T-cell (primary cell): ENCODE results near the gene TLE1. TPM values are rescaled to one million over a fixed set of nuclear protein-coding genes. Genes with fewer than 3 reads are reported as not detected.

ENCODE experiments used
- ATAC-seq, 4 experiments: fragments of 200-7000 bp in 3 of 4; fragments of 150-1000 bp in 1 of 4; cut with Tn5 transposase; replicated peaks in 1 of 4; 1 replicate in 3 of 4; 2 replicates in 1 of 4; pipeline ENCODE4 v1.10.0; 2021; ENCODE audit warnings: moderate library complexity in 3 of 4, mild to moderate bottlenecking in 2 of 4, moderate number of reproducible peaks in 1 of 4
- CTCF ChIA-PET, 2 donors: fragments of 300-600 bp; sonication (Branson Sonifier 250); formaldehyde crosslinking; loops; one replicate each; lab custom pipeline; 2022; ENCODE audit warnings: antibody characterized with exemption in 2 of 2; lab: Charles Lee
- POLR2A ChIA-PET, 2 donors: fragments of 300-600 bp; sonication (Branson Sonifier 250); formaldehyde crosslinking; loops; one replicate each; lab custom pipeline; 2022; ENCODE audit warnings: antibody characterized with exemption in 2 of 2; lab: Charles Lee
- DNase-seq, 35 experiments: peaks; one replicate each; pipeline versions ENCODE4 v3.0.0 to v3.0.0-alpha.2; 2013 to 2023
- H3K27ac ChIP-seq: one replicate; pipeline ENCODE4 v1.5.1; 2013; ENCODE audit warnings: low read length
- H3K27me3 ChIP-seq, 2 experiments: replicated peaks in 1 of 2; 1 replicate in 1 of 2; 2 replicates in 1 of 2; pipeline versions ENCODE4 v1.6.1 to v1.7.0; 2013; ENCODE audit warnings: low read length in 1 of 2, mixed read lengths in 1 of 2; ENCODE audit not compliant: control insufficient read depth in 2 of 2, insufficient read depth in 2 of 2; ENCODE audit errors: extremely low read depth in 1 of 2
- H3K36me3 ChIP-seq, 2 donors: 1 replicate in 1 of 2; 2 replicates in 1 of 2; pipeline versions ENCODE4 v1.6.1 to v1.7.0; 2013; ENCODE audit warnings: low read length in 1 of 2; ENCODE audit not compliant: control insufficient read depth in 2 of 2, insufficient read depth in 1 of 2; ENCODE audit errors: extremely low read depth in 1 of 2
- H3K4me1 ChIP-seq, 2 experiments: 1 replicate in 1 of 2; 2 replicates in 1 of 2; pipeline versions ENCODE4 v1.6.1 to v1.7.0; 2013; ENCODE audit warnings: low read length in 2 of 2, mixed read lengths in 1 of 2; ENCODE audit not compliant: insufficient read depth in 2 of 2, control insufficient read depth in 1 of 2; ENCODE audit errors: extremely low read depth in 1 of 2
- H3K4me3 ChIP-seq, 2 donors: 1 replicate in 1 of 2; 2 replicates in 1 of 2; pipeline versions ENCODE4 v1.5.1 to v1.7.0; 2013; ENCODE audit warnings: mild to moderate bottlenecking in 2 of 2, low read length in 1 of 2, moderate library complexity in 1 of 2; ENCODE audit not compliant: control insufficient read depth in 1 of 2; ENCODE audit errors: extremely low read depth in 1 of 2
- H3K9me3 ChIP-seq: 2 replicates; pipeline ENCODE4 v1.7.0; 2013
- H3K27ac Mint-ChIP-seq, 2 donors: one replicate each; pipeline ENCODE4 v1.8.0; 2020 to 2021; ENCODE audit warnings: mild to moderate bottlenecking in 2 of 2, mixed read lengths in 2 of 2
- H3K27me3 Mint-ChIP-seq, 2 donors: one replicate each; pipeline ENCODE4 v1.8.0; 2021 to 2022; ENCODE audit warnings: mixed read lengths in 2 of 2
- H3K36me3 Mint-ChIP-seq: one replicate; pipeline ENCODE4 v1.8.0; 2021; ENCODE audit warnings: mixed read lengths
- H3K4me1 Mint-ChIP-seq, 3 donors: one replicate each; pipeline ENCODE4 v1.8.0; 2020 to 2022; ENCODE audit warnings: mixed read lengths in 3 of 3, mild to moderate bottlenecking in 1 of 3
- H3K4me3 Mint-ChIP-seq, 3 donors: one replicate each; pipeline ENCODE4 v1.8.0; 2020 to 2022; ENCODE audit warnings: mild to moderate bottlenecking in 3 of 3, mixed read lengths in 3 of 3, moderate library complexity in 3 of 3
- H3K9me3 Mint-ChIP-seq, 3 donors: one replicate each; pipeline ENCODE4 v1.8.0; 2020 to 2022; ENCODE audit warnings: mixed read lengths in 3 of 3
- WGBS: methylation state at CpG from one replicate; pipeline ENCODE4 v1.1.5; 2013; ENCODE audit warnings: missing lambda C conversion rate; ENCODE audit not compliant: insufficient coverage; 5-methylcytosine and 5-hydroxymethylcytosine counted together
- total RNA-seq, 35 experiments: library from RNA in 6 of 35; stranded (reverse) in 6 of 35; fragments of 120-200 nt in 1 of 35; gene quantifications; one replicate each; pipeline versions ENCODE4 v1.2.1 to v1.2.4 and lab custom pipeline; 2013 to 2026

The TLE1 gene
- total RNA-seq, 5 donors from 2014 or later (not counting 1 experiment from before 2014, with no cell fraction given): 1.3 to 3.5 (median 2.8) TPM

- ChIA-PET CTCF (no interaction called here), POLR2A (no interaction called here)
- Mint-ChIP-seq H3K27ac (no peak overlapping the region), H3K27me3 (no peaks in the 10 kb centered on the region), H3K4me3 (no peak overlapping the region), H3K36me3 (no peaks in the 10 kb centered on the region), H3K9me3 (peaks cover 0 to 4% (median 0%) of the 10 kb centered on the region in 3 donors), H3K4me1 (no peaks in the 10 kb centered on the region)
- Histone ChIP-seq H3K9me3 (no peaks in the 10 kb centered on the region), H3K4me3 (no peak overlapping the region), H3K27me3 (no peaks in the 10 kb centered on the region), H3K4me1 (no peaks in the 10 kb centered on the region), H3K36me3 (no peaks in the 10 kb centered on the region), H3K27ac (no peak overlapping the region)
- DNase-seq (no peak), ATAC-seq (no peak)
- 90% methylated on average over 7 of the region's 9 CpGs for WGBS
These were observed 31.2 kb upstream of the TLE1 start for GRCh38 chr9:81720450-81721086.

- H3K4me1 Mint-ChIP-seq: no peaks in the 10 kb centered on the region
- Histone ChIP-seq H3K36me3 (no peaks in the 10 kb centered on the region), H3K27ac (no peak overlapping the region), H3K27me3 (no peaks in the 10 kb centered on the region), H3K9me3 (no peaks in the 10 kb centered on the region), H3K4me3 (no peak overlapping the region), H3K4me1 (no peaks in the 10 kb centered on the region)
- no peaks in the 10 kb centered on the region for H3K36me3 Mint-ChIP-seq
- H3K9me3 Mint-ChIP-seq: peaks cover 0 to 4% (median 0%) of the 10 kb centered on the region in 3 donors
- CTCF ChIA-PET: no interaction called here
- POLR2A ChIA-PET: no interaction called here
- no peaks in the 10 kb centered on the region for H3K27me3 Mint-ChIP-seq
- no peak overlapping the region for H3K27ac Mint-ChIP-seq
- no peak for DNase-seq
- H3K4me3 Mint-ChIP-seq: no peak overlapping the region
- ATAC-seq: no peak
- 100% methylated on average over 2 of the region's 4 CpGs for WGBS
These were observed 30.6 kb upstream of the TLE1 start for GRCh38 chr9:81719972-81720371.

- no peak overlapping the region for H3K27ac Mint-ChIP-seq
- Histone ChIP-seq H3K4me1 (no peaks in the 10 kb centered on the region), H3K27me3 (no peaks in the 10 kb centered on the region), H3K36me3 (no peaks in the 10 kb centered on the region), H3K9me3 (no peaks in the 10 kb centered on the region), H3K27ac (no peak overlapping the region), H3K4me3 (no peak overlapping the region)
- no peaks in the 10 kb centered on the region for H3K4me1 Mint-ChIP-seq
- H3K36me3 Mint-ChIP-seq: no peaks in the 10 kb centered on the region
- DNase-seq (no peak), ATAC-seq (no peak)
- POLR2A ChIA-PET: interaction anchor here in 1 of 2 donors (0.6 kb wide), 1 partner anchor 191 kb away, joined by 4 read pairs; no protein-coding TSS in a partner anchor
- peaks cover 0 to 4% (median 0%) of the 10 kb centered on the region in 3 donors for H3K9me3 Mint-ChIP-seq
- peaks cover 0 to 1% of the 10 kb centered on the region in 2 donors for H3K27me3 Mint-ChIP-seq
- 78% methylated on average over 6 of the region's 6 CpGs for WGBS
- no peak overlapping the region for H3K4me3 Mint-ChIP-seq
- CTCF ChIA-PET: no interaction called here
These were observed 28.9 kb upstream of the TLE1 start for GRCh38 chr9:81718244-81718643.

GRCh38 chr9:81717747-81718077 lies 28.4 kb upstream of the TLE1 start:
- no peak for ATAC-seq
- CTCF ChIA-PET: no interaction called here

GRCh38 chr9:81717061-81717746 lies 27.9 kb upstream of the TLE1 start:
- H3K9me3 Mint-ChIP-seq: peaks cover 0 to 7% (median 0%) of the 10 kb centered on the region in 3 donors
- no CpG with 5 or more reads among the region's 5 CpGs for WGBS
- H3K27me3 Mint-ChIP-seq: peaks cover 0 to 1% of the 10 kb centered on the region in 2 donors
- Histone ChIP-seq H3K9me3 (no peaks in the 10 kb centered on the region), H3K27me3 (no peaks in the 10 kb centered on the region), H3K4me1 (no peaks in the 10 kb centered on the region), H3K27ac (no peak overlapping the region), H3K4me3 (no peak overlapping the region), H3K36me3 (no peaks in the 10 kb centered on the region)
- ChIA-PET POLR2A (no interaction called here), CTCF (no interaction called here)
- no peaks in the 10 kb centered on the region for H3K36me3 Mint-ChIP-seq
- no peak overlapping the region for H3K27ac Mint-ChIP-seq
- H3K4me1 Mint-ChIP-seq: no peaks in the 10 kb centered on the region
- H3K4me3 Mint-ChIP-seq: no peak overlapping the region
- ATAC-seq (no peak), DNase-seq (no peak)

More at GRCh38 chr9:81717747-81718077, 28.4 kb upstream of the TLE1 start:
- Mint-ChIP-seq H3K27me3 (peaks cover 0 to 1% of the 10 kb centered on the region in 2 donors), H3K27ac (no peak overlapping the region), H3K36me3 (no peaks in the 10 kb centered on the region), H3K4me3 (no peak overlapping the region), H3K4me1 (no peaks in the 10 kb centered on the region), H3K9me3 (peaks cover 0 to 7% (median 0%) of the 10 kb centered on the region in 3 donors)
- H3K36me3 ChIP-seq: no peaks in the 10 kb centered on the region
- POLR2A ChIA-PET: no interaction called here
- no peaks in the 10 kb centered on the region for H3K27me3 ChIP-seq
- no peaks in the 10 kb centered on the region for H3K4me1 ChIP-seq
- DNase-seq: no peak
- H3K9me3 ChIP-seq: no peaks in the 10 kb centered on the region
- H3K4me3 ChIP-seq: no peak overlapping the region
- no peak overlapping the region for H3K27ac ChIP-seq

- Histone ChIP-seq H3K4me1 (no peaks in the 10 kb centered on the region), H3K36me3 (no peaks in the 10 kb centered on the region), H3K27ac (no peak overlapping the region), H3K4me3 (no peak overlapping the region), H3K27me3 (no peaks in the 10 kb centered on the region), H3K9me3 (no peaks in the 10 kb centered on the region)
- WGBS: 80% methylated on average over 3 of the region's 6 CpGs
- Mint-ChIP-seq H3K4me1 (no peaks in the 10 kb centered on the region), H3K4me3 (no peak overlapping the region), H3K27ac (no peak overlapping the region), H3K9me3 (peaks cover 0 to 11% (median 0%) of the 10 kb centered on the region in 3 donors), H3K36me3 (no peaks in the 10 kb centered on the region), H3K27me3 (peaks cover 0 to 1% of the 10 kb centered on the region in 2 donors)
- CTCF ChIA-PET: no interaction called here
- POLR2A ChIA-PET: no interaction called here
- DNase-seq (no peak), ATAC-seq (no peak)
These were observed 27.1 kb upstream of the TLE1 start for GRCh38 chr9:81716409-81716808.
